Putamen (tissue), 1 donor: ENCODE results near the gene FMOD.
A peak's percentile ranks its signal among the peaks of the same experiment; 100 is the strongest.
"Not testable (repeated sequence)": the region's sequence is repeated elsewhere in the genome, so short reads cannot be mapped to it uniquely, and the experiment has no call there.

Experiments used
- DNase-seq: peaks from one replicate; pipeline ENCODE4 v3.0.0-alpha.2; 2016; ENCODE audit warnings: low spot score

FMOD gene

DNA sequence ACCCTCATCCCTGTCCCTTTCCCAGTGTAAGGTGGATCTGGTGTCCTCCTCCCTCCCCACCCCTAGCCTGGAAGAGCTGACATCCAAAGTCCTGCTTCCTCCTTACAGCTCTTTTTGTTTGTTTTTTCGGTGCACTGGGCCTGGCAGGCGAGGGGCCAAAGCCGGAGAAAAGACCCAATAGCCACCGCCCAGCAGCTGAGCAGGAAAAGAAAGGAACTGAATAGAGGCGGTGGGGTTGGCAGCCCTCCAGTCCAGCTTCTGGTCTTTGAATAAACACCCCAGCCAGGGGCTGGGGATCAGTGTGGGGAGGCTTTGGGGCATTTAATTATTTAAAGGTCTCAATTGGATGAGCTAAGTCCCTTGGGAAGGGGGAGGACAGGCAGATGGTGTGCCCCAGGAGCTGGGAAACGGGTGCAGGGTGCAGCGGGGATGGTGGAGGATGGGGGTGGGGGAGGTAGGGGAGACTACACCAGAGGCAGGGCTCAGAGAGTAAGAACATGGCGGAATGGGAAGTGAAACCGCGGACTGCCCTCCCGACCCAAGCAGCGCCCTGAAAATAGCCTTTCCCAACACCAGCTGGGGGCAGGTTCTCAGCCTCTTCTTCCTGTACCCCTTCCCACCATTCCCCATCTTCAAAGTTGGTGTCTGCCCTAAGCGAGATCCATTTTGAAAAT lies 25.4 kb downstream of the FMOD start:
- DNase-seq, result no peak

DNA sequence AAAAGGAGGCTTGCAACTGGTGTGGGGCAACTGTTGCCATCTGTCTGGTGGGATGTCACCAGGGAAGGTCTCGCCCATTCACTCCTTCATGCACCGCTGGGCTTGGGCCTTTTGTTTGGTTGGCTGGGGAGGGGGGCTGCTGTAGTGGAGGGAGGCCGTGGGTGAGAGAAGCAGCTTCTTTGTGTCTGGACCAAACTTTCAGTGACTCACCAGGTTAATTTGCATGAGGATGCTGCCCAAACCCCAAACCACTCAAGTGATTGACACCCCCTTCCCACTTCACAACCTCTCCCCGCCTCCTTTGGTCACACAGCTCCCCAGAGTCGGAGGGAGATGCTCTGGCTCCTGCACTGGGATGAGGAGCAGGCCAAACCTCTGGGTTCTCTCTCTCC lies 25.9 kb downstream of the FMOD start:
- no peak for DNase-seq

DNA sequence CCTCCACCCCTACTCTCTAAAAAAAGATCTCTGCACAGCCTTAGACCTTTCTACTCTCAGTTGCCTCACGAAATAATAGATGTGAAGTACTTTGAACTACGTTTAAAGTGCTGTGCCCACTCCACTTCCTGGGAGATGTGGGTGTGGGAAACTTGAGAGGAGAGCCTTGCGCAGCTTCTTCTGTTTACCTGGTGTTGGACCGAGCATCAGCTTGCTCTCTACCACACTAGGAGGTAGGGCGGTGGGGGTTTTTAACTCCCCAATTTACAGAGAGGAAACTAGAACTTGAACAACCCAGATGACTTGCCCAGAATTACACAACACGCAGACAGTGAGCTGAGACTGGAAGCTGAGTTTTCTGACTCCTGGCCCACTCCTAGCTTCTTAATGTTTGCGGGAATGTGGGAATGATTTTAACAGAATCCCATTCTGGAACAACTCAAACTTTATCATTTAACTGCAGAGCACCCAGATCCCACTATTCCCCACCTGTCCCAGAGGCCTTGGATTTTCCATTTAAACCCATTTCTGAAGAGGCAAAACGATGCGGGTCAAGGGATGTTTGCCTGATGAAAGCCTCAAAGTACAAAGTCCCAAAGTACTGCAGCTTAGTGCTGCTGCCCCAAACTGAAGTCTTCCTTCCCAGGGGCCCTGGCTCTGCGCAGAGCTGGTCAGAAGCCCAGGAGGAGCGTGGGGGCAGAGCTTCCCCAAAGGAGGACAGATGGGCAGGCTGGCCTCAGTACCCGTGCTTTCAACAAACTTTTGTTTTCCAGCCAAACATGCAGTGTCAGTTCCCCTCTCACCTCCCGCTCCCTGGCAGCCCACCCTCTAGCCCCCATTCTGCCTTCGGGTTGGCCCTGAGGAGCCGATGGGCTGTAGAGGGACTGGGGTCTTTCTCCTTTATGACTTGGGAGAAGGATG lies 26.6 kb downstream of the FMOD start:
- DNase-seq, result no peak

DNA sequence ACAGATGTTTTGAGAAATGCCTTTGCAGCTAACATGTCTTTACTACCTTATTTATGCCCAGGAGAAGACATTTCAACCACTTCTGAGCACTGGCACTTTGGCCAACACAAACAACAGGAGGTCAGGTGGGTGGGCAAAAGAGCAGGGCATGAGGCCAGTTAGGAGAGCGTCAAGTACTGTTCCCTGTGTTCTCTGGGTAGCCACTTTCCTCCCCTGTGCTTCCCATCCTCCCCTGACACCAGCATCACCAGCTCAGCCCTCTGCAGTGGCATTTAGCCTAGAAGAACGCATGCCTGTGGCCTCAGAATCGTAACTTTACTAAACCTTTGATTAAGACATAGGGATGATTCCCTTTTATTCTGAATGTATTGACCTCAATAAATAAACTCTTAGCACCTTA lies 27.3 kb downstream of the FMOD start:
- no peak for DNase-seq

DNA sequence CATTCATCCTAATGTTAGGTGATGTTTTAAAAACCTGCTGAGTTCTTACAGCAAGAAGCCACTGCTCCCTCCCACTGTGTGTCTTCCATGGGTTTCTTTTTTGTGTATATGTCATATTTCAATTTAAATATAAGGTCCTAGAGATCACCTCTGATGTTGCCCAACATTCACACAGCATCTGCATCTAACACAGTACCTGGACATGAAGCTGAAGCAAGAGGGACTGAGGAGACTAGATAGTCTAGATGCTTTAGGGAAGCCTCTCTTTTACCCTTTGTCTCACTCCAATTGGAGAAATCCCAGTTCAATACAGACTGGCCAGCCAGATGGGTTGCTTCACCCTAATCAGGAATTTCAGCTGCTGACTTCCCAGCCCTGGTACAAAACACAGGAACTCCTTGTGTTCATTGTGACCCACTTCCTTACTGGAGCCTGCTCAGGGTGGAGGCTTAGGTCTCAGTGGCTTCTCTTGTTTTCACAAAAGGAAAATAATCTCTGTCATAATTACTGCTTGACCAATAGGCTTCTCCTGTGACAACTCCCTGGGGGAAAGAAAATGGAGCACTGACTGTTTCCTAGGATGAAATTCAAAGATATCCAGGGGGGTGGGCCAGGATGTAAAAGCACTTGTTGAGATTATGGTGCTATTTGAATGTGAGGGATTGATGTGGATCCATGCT lies 28.3 kb downstream of the FMOD start:
- no peak for DNase-seq

DNA sequence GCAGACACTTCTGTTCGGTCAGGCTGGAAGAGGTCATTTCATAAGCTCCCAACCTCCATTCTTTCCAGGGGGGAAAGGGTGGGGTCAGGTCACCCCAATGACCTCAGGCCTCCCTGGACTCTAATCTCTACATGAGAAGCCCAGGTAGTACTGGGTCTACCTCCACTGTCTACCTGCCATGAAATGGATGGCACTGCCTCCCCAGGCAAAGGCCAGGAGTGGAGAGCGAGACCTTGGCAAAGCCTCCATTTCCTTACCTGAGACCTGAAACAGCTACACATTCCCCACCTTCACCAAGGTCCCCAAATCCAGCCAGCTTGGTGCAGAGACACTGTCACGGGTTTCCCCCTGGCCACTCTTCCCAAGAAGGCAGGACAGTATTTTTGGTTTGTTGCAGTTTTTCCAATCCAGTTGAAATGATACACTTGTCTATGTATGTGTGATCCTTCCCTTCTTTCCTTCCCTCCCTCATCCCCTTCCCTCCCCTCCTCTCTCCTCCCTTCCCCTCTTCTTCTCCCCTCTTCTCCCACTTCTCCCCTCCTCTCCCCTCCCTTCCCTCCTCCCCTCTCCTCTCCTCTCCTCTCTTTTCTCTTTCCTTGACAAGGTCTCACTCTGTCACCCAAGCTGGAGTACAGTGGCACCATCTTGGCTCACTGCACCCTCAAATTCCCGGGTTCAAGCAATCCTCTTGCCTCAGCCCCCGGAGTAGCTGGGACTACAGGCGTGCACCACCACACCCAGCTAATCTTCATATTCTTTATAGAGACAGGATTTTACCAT lies 29.5 kb downstream of the FMOD start:
- no peak for DNase-seq

DNA sequence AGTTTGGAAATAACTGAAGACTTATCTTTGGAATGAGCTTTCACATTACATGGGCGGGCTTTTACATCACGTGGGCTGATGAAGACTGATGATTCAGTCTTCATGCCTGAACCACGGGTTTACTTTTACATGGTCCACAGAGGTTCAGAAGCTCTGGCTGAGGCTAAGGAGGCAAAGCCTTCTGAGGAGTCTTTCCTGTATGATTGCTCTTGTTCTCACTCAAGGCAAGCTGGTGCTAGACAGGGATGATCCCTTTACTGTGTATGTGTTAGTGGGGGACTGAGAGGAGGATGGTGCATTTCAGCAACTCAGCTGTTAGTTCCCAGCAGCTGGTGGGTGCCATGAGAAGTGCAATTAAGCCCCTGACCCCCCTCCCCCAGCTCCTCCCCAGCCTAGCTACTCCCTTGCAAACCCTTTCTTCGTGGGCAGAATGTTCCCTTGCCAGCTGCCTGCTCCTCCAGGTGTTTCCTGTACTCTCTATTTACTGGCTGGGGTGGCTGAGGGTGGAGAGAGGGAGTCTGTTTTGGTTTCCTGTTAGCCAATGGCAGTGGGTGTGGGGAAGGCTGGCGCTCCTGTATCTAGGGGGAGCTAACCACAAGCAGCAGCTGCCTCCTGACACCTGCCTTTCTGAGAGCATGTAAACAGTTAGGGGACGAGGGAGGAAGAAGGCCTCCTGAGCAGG lies 30.2 kb downstream of the FMOD start:
- no peak for DNase-seq

DNA sequence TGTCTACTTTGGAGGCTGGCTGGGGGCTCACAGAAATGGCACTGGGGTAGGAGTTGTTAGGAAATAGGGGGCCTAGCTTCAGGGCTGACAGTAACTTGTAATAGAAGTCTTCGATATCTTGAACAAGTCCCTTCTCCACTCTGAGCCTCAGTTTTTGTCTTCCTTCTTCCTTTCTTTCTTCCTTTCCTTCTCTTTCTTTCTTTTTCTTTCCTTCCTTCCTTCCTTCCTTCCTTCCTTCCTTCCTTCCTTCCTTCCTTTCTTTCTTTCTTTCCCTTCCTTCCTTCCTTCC lies 32.7 kb downstream of the FMOD start:
- DNase-seq, result no peak

DNA sequence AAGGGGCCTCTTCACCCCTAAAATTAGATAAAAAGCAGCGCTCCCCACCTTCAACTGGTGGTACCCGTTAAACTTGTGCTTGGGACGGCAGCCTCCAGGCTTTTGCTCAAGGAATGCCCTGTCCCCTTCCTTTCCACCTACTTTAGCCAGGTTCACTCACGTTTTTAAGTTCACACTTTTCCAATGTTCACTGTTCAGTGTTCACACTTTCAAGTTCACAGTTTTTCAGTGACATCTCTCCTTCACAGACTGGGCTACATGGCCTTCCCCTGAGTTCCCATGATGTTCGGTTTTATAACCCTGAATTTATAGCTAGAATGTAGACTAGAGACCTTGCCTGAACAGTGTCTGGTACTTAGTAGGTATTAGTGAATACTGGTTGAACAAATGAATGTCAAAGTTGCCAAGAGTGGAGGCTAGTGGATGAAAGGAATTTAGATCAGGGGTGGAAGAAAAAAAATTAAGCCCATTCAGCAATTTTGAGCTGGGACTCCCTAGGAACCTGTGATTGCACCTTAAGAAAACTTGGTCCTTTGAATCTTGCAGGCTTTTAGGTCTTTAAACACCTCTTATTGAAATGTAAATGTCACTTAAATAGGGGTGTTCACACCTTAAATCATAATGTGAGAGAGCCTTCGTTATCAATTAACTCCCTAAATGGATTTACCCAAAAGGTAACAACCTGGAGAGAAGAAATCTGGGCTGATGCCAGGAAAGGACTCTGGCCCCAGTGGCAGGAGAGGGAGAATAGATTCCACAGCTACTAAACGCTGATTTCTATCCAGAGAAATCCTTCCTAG lies 33.3 kb downstream of the FMOD start:
- no peak for DNase-seq

DNA sequence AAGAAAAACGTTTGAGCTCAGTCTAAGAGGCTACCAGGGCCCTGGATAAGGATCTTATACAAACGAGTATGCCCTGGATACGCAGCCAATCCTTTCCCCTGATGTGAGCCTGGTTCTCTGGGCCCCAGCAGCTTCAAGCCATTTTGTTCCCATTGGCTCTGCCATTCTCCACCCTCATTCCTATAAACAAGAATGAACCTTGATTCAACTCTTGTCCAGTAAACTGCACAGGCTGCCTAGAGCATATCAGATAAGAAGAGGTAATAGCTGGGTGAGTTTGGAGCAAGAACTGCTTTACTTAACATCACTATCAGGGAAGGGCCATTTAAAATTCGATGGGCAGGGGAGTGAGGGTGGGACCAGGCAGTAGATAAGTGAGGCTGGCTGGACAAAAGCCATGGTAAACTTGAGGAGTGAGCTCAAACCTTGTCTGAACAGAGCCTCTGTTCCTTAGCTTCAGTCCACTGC lies 34.3 kb downstream of the FMOD start:
- no peak for DNase-seq

DNA sequence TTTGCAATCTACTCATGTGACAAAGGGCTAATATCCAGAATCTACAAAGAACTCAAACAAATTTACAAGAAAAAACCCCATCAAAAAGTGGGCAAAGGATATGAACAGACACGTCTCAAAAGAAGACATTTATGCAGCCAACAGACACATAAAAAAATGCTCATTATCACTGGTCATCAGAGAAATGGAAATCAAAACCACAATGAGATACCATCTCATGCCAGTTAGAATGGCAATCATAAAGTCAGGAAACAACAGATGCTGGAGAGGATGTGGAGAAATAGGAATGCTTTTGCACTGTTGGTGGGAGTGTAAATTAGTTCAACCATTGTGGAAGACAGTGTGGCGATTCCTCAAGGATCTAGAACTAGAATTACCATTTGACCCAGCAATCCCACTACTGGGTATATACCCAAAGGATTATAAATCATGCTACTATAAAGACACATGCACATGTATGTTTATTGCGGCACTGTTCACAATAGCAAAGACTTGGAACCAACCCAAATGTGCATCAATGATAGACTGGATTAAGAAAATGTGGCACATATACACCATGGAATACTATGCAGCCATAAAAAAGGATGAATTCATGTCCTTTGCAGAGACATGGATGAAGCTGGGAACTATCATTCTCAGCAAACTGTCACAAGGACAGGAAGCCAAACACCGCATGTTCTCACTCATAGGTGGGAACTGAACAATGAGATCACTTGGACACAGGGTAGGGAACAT lies 36.7 kb downstream of the FMOD start:
- not testable (repeated sequence) for DNase-seq

DNA sequence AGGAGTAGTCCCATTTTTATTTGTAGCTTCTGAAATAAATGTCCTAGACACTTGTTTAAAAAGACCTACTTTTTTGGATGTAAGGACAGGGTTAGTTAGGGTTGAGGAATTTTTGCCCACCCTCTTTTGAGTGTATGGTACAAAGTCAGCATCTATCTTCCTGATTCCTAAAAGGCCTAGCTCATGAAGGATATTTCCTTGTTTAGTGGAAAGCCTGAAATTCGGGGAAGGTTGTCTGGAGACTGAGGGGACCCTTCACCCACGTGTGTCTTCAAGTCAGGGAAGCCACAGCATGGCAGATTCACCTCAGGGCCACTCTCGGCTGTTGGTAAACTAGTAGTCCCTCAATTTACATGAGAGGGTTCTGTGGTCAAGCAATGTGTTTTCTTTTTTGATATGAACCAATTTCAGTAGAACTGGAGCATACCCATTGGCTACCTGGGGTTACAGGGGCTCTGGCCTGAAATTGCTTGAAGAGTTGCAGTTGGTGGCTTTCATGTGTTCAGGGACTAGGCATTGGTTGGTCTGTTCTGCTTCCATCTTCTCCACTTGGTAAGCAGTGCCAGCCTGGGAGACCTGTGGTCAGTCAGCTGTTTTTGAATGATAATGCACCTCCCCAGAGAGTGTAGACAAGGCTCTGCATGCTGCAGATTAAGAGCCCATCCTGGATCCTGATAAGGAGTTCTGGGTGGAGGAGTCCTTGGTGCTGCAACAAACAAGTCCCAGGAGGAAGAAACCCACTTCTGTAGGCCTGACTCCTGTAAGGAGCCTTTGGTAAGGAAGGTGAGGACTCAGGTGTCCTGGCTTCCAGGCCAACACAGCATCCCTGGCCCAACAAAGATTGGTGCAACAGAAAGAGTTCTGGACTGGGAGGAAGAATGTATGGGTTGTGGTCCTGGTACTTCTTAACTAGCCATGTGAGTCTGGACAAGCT lies 39.3 kb downstream of the FMOD start:
- no peak for DNase-seq

DNA sequence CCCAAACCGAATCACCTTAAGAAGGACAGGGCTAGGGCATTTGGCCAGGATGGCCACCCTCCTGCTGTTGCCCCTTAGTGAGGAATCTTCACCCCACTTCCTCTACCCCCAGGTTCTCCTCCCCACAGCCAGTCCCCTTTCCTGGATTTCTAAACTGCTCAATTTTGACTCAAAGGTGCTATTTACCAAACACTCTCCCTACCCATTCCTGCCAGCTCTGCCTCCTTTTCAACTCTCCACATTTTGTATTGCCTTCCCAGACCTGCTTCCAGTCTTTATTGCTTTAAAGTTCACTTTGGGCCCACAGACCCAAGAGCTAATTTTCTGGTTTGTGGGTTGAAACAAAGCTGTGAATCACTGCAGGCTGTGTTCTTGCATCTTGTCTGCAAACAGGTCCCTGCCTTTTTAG lies 42.0 kb downstream of the FMOD start:
- no peak for DNase-seq

DNA sequence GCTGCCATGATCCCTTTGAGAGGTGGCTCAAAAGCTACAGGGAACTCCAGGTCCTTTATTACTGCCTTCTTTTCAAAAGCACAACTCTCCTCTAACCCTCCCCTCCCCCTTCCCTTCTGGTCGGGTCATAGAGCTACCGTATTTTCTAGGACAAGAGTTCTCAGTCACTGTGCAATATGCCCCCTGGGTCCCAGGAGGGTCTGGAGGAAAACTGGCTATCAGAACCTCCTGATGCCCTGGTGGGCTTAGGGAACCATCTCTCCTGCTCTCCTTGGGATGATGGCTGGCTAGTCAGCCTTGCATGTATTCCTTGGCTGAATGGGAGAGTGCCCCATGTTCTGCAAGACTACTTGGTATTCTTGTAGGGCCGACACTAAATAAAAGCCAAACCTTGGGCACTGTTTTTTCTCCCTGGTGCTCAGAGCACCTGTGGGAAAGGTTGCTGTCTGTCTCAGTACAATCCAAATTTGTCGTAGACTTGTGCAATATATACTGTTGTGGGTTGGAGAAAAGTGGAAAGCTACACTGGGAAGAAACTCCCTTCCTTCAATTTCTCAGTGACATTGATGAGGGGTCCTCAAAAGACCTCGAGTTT lies 42.5 kb downstream of the FMOD start:
- DNase-seq, result no peak

DNA sequence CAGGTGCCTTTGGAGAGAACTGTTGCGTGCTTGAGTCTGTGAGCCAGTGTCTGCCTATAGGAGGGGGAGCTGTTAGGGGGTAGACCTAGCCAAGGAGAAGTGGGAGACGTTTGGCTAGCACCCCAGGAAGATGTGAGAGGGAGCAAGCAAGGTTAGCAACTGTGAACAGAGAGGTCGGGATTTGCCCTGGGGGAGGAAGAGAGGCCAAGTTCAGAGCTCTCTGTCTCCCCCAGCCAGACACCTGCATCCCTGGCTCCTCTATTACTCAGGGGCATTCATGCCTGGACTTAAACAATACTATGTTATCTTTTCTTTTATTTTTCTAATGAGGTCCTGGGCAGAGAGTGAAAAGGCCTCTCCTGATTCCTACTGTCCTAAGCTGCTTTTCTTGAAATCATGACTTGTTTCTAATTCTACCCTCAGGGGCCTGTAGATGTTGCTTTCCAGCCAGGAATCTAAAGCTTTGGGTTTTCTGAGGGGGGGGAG lies 43.2 kb downstream of the FMOD start:
- no peak for DNase-seq

DNA sequence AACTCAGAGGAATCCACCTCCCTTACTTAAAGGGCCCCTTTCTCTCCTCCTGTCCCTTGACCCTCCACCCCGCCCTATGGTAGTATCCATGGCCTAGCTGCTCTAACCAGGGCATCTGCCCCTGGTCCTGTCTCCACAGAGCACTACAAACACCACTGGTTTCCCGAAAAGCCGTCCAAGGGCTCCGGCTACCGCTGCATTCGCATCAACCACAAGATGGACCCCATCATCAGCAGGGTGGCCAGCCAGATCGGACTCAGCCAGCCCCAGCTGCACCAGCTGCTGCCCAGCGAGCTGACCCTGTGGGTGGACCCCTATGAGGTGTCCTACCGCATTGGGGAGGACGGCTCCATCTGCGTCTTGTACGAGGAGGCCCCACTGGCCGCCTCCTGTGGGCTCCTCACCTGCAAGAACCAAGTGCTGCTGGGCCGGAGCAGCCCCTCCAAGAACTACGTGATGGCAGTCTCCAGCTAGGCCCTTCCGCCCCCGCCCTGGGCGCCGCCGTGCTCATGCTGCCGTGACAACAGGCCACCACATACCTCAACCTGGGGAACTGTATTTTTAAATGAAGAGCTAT lies 43.9 kb downstream of the FMOD start:
- no peak for DNase-seq

DNA sequence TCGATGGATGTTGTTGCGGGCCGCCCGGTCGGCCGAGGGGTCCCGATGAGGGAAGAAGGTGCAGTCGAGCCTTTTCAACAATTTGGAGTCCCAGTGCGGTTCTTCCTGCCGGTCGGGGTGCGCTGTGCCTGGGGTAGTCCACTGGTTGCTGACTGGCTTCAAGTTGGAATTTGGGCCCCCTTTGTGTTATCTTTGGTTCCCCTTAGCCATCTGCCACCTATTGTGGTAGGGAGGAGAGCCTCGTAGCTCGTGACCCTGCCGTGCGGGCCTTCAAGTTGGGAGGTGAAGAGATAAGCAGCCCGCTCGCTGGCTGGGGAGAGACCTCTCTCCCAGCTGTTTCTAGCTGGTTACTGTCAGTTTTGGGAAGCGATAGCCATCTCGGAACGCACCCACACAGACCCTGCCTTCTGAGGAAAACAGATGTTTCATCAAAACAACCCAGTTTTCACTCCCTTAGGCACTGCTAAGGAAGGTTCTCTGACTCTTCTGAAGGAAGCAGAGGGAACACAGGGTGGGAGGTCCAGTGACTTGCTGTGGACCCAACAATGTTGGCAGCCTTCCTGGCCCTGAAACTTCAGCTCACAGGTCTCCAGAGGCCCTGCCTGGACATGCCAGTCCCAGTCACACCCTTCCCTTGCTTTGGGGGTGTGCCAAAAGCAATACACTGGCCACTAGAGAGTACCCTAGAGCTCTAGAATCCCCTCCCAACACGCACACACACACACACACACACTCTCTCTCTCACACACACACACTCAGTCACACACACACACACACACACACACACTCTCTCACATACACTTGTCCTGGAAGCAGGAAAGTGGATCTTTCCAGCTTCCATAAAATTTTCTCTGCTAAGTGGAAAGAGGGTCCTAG lies 44.6 kb downstream of the FMOD start:
- peak; percentile 84 for DNase-seq
